DMS153 (cell line): ENCODE measurements around the gene METTL26.

Experiments used
- DNase-seq: peaks from one replicate; lab custom pipeline; 2025; lab: John Stamatoyannopoulos, UW

METTL26 gene

GRCh38 chr16:638034-638543 lies 2.0 kb upstream of the METTL26 start:
- no peak for DNase-seq

DNA sequence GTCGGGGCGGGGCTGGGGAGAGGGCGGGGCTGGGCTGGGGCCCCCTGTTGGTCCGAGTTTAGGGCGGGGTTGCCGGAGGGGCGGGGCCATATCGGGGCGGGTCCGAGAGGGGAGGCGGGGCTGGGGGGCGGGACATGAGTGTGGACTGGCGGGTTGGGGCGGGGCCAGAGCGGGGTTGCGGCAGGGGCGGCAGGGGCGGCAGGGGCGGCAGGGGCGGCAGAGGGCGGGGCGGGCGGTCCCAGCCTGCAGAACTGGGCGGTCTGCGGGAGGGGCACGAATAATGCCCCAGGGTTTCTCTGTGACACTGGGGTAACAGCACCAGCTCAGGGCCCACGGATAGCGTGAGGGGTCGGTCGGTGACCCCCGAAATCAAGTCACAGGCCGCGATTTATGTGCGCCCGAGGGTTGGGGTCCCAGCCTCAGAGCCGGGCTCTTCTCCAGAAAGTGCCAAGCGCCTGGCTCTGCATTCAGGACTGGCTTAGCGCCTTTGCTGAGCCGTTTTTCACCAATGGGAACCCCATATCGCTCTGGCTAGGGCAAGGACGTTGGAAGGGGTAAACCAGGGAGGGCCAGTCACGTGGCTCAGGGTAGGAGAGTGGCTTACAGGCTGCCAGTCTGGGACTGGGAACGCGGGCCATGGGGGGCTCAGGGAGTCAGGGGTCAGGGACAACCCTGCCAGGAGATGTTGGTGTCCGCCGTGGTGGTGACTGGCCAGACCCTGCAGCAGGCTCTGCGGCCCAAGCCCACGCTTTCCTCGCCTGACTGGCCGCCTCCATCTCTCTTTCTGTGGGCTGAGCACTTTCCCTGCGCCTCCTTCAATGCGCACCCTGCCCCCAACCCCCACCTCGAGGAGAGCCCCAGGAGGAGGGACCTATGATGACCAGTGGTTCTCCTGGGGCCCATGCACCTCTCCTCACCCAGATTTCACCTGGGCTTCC lies 1.2 kb upstream of the METTL26 start:
- no peak for DNase-seq

DNA sequence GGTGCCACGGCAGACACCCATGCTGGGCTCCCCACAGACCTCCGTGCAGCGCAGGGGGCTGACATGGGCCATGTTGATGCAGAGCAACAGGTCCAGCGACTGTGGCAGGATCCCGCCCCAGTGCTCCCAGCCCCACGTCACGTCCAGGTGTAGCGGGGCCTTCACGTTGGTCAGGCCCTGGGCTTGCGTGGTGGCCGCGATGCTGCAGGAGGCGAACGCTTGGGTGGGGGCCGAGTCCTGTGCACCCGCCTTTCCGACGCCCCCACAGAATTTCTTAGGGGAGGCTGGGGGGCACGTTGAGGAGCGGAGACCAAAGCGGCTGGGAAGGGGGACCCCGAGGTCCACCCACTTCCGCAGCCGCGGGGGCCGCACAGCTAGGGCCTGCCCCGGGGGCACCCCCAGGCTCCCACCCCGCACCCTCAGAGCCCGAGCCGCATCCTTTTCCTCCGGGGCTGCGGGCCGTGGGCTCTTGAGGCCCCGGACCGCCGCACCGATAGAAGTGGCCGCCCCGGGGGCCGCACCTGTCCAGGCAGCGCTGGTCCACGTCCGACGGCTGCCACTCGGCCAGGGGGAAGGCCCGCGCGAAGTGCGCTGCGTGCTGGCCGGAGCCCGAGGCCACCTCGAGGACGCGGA lies 416 bp downstream of the METTL26 start:
- no peak for DNase-seq

DNA sequence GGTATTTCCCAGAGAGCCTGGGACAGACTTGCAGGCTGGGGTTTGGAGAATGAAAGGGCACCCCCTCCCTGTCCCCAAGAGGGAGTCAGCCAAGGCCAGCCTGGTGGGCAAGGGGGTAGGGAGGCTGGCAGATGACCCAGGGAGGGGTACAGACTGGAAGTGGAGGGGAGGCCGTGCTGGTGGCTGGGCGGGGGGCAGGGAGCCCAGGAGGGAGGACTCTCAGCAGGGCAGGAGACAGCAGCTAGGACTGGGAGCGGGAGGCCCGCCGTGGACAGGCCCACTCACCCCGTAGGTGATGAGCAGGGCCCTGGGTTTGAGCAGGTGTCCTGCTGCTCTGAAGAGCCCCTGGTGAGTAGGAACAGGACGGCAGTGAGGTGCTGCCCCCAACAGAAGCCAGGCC lies 1.1 kb downstream of the METTL26 start:
- DNase-seq = no peak

GRCh38 chr16:634051-634670 lies 1.9 kb downstream of the METTL26 start:
- DNase-seq = no peak

DNA sequence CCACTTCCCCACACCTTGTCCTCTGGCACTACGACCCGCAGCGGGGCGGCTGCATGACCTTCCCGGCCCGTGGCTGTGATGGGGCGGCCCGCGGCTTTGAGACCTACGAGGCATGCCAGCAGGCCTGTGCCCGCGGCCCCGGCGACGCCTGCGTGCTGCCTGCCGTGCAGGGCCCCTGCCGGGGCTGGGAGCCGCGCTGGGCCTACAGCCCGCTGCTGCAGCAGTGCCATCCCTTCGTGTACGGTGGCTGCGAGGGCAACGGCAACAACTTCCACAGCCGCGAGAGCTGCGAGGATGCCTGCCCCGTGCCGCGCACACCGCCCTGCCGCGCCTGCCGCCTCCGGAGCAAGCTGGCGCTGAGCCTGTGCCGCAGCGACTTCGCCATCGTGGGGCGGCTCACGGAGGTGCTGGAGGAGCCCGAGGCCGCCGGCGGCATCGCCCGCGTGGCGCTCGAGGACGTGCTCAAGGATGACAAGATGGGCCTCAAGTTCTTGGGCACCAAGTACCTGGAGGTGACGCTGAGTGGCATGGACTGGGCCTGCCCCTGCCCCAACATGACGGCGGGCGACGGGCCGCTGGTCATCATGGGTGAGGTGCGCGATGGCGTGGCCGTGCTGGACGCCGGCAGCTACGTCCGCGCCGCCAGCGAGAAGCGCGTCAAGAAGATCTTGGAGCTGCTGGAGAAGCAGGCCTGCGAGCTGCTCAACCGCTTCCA lies 2.6 kb downstream of the METTL26 start:
- no peak for DNase-seq

- no peak for DNase-seq
Observed at GRCh38 chr16:632486-633335, 3.4 kb downstream of the METTL26 start.

GRCh38 chr16:631808-632358 lies 4.2 kb downstream of the METTL26 start:
- no peak for DNase-seq

DNA sequence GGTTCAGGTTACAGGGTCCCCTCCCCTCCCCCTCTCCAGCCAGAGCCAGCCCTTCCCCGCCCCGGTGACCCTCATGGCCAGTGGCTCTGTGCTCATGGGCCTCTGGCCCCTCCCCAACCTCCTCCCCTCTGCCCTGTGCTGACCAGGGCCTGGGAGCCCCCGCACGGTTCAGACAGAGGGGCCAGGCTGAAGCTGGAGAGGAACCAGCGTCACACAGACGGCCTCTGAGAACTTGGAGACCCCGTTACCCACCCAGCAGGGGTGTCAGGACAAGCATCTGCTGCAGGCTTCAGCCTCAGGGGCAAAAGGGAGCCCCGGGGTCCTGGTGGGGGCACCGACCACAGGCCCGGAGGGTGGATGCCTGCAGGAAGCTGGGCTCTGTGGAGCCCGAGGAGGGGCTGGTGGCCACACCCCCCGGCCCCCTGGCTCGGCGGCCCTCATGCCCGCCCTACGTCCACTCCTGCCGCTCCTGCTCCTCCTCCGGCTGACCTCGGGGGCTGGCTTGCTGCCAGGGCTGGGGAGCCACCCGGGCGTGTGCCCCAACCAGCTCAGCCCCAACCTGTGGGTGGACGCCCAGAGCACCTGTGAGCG lies 5.2 kb downstream of the METTL26 start, which contains the start of gene WFIKKN1:
Gene WFIKKN1 (plus strand): TSS at position 171 of the 591 bp plus-strand sequence. CDS start 269 bp downstream, at position 440.
- no peak for DNase-seq

DNA sequence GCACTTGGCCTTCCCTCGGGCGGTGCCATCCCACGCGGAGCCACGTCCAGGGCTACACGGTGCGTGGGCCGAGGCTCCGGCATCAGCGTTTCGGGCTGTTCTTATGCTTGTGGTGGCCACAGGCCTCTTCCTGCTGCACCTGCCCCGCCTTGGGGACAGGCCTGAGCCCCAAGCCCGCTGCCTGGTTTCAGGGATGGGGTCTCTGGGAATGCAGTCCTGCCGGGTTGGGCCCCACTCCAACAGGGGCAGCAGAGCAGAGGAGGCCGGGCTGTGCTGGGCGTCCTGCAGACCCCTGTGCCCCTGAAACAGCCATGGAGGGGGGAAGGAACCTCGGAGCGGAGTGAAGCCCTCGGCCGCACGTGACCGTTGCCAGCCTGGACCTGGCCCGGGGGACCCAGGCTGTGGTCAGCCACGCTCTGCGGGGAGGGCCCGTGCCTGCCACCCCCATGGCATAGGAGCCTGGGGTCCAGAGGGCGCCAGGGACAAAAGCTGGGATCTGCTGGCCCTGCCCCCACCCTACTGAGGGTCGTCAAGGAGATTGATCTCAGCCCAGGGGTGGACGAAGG lies 5.8 kb downstream of the METTL26 start:
- DNase-seq = no peak

- no peak for DNase-seq
Observed at GRCh38 chr16:629833-630248, 6.3 kb downstream of the METTL26 start.

- DNase-seq = no peak
Observed at GRCh38 chr16:629185-629832, 6.8 kb downstream of the METTL26 start.

- no peak for DNase-seq
Observed at GRCh38 chr16:628321-629061, 7.6 kb downstream of the METTL26 start.

DNA sequence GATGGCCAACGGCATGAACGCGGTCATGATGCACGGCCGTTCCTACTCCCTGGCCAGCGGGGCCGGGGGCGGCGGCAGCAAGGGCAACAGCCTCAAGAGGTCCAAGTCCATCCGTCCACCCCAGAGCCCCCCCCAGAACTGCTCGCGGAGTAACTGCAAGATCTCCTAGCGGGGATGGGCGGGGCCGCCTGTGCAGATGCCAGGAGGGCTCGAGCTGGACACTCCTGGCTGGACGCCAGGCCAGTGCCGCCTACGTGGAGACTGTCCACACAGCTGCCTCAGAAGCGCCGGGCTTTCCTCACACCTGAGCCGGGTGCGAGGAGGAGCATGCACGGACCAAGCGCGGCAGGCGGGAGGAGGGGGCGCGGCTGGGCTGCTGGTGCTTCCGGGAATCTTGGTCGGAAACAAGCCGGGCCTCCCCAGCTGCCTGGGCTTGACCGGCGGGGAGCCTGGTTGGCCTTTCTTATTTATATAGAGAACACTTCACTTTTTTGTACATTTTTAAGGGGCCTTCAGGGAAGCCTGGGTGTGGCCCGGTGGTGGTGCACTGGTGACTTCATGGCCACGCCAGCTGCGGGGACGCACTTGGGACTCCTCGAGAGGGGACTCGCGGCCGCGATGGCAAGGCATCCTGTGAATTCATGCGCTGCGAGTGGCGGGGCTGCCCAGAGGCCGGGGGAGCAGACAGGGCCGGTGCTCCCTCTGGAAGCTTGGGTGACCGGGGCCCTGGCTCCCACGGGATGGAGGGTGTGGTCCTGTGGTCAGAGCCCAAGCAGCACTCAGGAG lies 8.5 kb downstream of the METTL26 start:
- peak; percentile 70 for DNase-seq

DNA sequence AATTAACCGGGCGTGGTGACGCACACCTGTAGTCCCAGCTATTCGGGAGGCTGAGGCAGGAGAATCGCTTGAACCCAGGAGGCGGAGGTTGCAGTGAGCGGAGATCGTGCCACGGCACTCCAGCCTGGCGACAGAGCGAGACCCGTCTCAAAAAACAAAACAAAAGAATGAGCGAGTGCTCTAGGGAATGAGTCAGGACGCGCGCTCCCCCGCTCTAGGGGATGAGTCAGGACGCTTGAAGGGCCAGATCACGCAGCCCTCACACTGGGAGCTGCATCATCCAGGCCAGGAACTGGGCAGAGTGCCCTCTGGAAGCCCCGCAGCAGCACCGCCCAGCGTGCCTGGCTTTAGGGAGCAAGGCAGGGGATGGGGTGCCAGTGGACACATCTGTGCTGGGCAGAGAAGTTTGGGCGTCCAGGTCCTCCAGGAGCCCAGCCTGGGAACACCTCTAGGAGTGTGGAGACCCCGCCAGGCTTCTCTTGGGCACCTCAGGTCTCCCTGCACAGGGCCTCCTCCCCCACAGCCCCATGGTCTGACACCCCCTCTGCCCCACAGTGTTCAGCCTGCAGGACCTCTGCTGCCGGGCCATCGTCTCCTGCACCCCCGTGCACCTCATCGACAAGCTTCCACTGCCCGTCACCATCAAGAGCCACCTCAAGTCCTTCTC lies 9.2 kb downstream of the METTL26 start:
- no peak for DNase-seq

DNA sequence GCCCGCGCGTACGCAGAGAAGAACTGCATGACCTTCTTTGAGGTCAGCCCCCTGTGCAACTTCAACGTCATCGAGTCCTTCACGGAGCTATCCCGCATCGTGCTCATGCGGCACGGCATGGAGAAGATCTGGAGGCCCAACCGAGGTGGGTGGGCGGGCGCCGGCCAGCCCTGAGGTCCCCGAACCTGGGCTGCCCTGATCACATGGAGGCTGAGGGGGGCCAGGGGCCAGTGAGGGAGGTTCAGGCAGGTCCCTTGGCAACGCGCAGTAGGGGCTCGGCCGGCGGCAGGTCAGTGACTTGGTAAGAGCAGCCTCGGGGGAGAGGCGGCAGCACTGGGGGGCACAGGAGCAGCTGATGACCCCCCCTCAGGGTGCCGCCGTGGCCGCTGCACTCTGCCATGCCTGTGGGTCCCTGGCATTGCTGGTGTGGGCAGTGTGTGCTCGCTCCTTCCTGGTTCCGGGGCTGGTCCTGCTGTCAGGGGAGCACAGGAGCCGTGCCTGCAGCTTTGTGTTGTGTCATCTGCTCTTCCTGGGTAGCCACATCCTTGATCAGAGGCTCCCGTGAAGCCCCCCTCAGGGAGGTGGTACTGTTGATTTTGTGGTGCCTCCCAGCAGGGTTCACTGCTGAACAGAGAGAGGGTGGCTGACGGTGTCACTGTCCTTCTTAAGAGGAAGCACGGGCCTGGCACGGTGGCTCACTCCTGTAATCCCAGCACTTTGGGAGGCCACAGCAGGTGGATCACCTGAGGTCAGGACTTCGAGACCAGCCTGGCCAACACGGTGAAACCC lies 9.9 kb downstream of the METTL26 start:
- DNase-seq = no peak
